Measurements from ENCODE around the gene PDZD2.

PDZD2 gene

DNA sequence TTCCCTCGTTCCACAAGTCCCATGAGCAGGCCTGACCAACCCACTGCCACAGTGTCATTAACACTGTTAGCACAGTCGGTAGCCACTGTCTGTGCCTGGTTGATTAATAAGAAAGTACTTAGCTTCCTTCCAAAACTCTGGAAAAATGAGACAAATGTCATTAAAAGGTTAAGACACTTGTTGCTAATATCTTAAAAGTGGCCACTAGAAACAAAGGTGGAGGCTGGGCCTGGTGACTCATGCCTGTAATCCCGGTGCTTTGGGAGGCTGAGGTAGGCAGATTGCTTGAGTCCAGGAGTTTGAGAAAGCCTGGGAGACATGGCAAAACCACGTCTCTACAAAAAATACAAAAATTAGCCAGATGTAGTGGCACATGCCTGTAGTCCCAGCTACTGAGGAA is 194.0 kb downstream of the PDZD2 start:
- DNase-seq: peak; percentile 47

DNA sequence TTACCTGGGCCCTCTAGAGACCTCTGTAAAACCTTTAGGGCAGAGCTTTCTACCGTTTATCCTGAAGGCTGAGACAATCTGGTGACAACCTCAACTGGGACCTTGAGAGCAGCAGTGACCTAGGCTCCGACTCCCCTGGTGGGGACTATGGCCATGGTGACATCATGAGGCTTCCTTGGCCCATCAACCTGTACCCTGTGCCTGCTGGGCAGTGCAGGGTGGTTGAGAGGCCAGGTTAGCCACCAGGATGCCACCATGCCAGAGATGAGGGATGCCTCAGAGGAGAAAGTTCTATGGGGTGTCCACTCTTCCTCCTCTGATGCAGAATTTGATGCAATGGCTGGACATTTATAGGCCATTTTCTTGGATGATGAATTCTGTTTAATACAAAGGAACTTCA is 194.8 kb downstream of the PDZD2 start:
- no peak for DNase-seq

DNA sequence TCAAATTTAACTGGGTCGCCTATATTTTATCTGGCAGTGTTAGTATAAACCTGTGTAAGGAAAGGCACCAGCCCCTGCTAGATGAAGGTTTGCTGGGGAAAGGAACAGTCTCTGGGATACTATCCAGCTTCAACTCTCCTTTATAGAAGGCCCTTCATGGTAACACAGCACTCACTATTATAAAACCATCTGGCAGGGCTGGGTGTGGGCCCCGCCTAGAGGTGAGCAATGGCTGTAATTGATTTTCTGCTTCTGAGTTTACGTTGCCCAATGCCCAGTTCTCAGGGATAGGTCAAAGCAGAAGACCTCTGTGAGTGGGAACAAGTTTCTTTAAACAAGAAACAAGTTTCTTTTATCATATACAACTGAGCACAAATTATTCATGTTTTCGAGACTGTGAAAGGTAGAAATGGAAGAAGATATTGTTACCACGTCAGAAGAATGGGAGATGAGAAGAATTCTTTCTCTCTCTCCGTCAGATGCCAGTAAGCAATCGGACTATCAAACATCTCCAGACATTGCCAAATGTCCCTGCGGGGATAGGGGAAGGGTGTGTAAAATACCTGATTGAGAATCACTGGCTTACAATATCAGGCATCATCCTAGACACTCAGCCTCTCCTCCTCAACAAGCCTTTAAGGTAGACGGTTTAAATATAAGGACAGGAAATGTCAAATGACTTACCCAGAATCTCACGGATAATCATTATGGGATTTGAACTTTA is 205.9 kb downstream of the PDZD2 start:
- no peak for DNase-seq

DNA sequence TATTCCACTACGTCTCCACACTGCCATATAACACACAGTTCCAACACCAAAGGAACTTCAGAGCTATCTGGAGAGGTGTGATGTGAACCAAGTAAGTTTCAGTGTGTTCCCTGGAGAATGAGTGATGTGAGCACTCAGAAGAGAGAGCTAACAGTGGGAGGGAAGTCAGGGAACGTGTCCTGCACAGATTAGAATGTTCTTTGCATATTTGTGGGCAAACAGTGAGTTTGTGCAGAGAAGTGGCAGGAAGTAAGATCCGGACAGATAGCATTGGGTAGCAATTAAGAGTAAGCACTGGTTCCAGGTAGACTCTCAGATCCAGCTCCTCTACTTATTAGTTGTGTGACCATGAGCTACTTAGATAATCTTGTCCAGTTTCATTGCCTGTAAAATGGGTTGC is 206.4 kb downstream of the PDZD2 start:
- DNase-seq: peak; percentile 42

DNA sequence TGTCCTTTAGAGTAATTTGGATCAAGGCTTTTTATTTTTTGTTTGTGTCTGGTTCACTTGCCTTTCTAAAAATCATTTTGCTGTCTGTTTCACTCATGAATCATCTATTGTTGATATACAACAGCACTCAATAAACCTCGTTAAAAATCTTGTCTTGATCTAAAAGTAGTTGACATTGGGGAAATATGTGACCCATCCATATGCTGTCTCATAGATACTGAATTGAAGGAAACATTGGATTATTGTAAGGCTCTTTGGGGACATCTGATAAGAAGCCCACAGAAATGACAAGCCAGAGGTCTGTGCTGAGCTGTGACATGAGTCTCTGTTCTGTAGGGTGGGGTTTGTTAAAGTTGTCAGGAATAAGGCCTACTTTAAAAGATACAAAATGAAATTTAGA is 208.0 kb downstream of the PDZD2 start:
- DNase-seq: no peak

DNA sequence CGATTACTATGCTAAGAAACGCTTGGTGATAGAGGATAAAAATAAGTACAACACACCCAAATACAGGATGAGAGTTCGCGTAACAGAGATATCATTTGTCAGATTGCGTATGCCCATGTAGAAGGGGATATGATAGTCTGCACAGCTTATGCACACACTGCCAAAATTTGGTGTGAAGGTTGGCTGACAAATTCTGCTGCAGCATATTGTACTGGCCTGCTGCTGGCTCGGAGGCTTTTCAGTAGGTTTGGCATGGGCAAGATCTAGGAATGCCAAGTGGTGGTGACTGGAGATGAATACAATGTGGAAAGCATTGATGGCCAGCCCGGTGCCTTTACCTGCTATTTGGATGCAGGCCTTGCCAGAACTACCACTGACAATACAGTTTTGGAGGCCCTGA is 208.4 kb downstream of the PDZD2 start:
- DNase-seq: no peak

DNA sequence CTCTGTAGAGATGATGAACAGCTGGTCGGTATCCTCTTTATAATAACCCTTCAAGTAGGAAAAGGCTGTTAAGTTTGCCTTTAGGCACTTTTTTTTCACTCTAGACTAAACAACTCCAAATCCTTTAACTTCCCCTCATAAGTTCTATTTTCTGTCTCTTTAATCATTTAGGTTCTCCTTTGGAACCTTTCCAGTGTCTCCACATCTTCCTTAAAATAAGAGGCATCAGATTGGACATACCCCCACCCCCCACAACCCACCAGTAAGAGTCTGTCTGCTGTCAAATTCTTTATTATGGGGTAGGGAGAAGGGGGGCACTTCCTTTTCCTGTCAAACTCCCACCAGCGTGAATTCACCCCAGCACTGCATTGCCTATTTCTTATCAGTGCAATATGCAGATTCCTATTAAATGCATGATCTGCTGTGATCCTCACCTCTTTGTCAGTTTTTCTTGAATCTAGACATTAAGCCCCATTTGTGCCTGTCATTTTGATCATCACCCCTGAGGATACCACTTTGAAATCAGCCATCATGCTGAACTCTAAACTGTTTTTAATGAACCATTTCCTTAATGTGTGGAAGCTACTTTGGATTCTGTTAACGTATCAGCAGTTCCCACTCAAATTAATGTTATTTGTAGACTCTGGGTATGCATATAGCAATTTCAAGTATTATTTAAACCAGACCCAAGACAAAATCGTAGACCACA is 212.2 kb downstream of the PDZD2 start:
- no peak for DNase-seq

DNA sequence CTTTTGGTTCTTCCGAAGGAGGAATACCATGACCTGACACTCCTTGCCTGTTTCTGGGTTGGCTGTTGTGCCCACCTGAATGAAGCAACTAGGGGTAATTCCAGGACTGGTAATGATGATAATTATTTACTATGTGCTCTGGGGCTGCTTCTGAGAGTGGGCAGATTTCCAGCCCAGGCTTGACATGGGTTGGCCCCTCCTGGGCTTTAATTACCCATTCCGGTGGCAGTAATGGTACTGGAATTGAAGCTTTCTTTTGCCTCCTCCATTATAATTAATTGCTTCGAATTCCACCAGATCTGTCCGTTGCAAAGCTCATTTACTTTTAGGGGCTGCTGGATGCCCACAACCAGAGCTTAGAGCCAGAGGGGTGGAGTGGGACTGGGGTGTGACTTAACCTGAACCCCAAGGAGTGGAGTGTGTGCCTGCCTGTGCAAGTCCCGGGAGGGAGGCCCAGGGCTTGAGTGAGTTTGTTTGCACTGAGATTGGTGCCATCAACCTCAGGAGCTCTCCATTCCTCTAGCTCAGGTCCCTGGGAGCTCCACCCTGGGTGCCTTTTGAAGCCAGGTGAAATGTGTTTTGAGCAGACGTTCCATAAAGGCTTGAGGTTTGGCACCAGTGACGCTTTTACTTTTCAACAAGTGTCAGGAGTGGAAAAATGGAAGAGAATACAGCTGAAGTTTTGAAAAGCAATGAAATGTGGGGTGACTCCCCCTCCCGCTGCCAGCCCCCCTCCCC is 214.6 kb downstream of the PDZD2 start:
- peak; percentile 6 for DNase-seq

DNA sequence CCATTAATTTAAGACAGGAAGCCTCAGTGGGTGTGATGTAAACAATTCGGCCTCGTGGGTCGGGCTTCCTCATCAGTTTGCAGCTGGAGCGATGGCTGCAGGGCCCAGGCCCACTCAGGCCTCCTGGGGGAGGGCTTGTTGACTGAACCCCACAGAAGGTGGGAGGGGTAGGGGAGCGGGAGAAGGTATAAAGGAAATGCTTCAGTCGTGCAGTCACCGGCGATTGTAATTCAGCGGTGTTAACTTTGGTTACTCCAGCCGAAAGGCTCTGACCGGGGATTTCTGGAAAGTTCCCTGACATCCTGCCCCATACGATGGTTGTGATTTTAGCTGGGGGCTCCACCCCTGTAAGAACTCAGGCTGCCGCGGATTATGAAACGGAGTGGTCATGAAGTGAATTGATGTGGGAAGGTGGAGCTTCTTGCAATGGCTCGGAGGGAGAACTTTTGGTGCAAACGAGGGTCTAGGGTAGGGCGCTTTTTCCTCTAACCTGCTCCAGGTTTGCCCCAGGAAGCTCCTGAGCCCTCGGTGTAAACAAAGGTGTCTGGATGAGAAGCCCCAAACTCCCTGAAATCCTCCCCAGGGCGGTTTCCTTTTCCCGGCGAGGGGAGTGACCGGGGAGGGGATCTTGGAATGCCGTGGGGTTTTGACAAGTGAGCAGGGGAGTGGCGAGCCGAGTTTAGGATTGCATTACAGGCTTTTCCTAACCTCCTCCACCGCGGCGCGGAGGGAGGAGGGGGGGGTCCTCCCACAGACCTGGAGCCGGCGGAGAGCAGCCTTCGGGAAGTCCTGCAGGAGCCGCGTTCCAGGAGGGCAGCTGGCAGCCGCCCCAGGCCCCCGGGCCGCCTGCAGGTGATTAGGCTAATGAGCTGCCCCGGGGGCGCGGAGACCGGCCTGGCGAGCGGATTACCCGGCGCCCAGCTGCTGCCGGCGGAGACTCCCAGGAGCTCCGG is 215.5 kb downstream of the PDZD2 start:
- DNase-seq: peak; percentile 94

DNA sequence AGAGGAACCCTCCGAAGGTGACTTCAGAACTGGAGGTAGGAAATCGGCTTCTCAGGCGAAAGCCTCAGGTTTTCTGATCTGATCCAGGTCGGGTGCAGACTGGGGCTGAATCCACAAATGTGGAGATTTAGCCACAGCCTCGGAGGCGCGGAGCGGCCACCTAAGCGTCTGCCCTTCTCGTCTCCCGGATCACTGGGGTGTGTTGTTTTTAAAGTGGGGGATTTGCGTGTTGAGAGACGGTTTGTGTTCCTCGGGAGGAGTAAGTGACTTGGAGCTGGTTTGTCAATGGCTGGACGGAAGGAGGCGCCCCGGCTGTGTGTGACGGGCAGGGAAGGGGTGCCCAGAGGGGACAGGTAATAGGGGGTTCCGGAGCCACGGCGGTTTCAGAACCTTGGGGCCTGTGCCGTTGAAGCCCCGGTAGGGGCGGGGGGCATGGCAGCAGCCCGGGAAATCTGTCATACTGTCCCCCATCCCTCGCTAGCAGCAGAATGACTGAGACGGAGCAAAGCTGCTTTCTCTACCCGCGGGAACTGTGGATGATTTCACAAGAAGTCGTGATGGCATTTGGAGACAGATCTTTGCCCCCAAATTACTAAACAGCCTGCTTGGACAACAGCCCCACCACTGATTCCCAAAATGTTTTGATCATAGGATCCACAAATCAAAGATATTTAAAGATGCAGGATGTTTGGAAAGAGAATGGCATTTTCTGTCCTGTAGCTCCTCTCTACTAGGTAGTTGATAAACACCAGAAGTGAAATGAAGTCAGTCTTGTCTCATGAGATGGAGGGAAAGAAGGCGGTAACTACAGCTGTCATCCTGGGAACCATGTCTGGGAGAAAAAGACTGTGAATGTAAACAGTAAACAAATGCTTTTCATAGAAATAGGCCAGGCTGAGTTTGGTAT is 216.5 kb downstream of the PDZD2 start:
- DNase-seq: peak; percentile 23

DNA sequence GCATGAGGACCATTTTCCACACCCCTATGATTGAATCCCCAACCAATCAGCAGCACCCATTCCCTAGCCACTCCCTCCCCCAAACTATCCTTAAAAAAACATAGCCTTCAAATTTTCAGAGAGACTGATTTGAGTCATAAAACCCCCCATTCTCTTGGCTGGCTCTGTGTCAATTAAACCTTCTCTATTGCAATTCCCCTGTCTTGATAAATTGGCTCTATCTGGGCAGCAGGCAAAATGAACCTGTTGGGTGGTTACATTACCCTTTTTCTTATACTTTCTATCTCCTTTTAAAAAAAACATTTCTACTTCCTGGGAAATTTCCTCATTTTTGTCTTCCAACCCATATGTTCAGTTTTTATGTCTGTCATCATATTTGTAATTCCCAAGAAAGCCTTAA is 220.2 kb downstream of the PDZD2 start:
- no peak for DNase-seq

DNA sequence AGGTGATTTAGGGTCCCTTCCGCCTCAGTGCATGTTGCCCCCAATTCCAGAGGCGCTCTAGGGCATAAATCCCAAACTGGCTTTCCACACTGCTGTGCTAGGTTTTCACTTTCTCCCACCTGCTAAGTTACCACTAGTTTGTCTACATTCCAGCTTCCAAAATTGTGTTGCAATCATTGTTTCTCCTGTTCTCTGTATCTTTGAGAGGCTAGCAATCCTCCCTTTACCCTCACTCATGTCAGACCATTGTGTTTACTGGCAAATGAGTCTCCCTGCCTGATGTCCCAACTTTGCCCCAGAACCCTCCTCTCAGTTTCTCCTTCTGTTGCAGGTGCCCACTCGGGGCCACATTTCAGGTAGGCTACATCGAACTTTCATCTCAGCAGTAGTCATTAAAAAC is 221.3 kb downstream of the PDZD2 start:
- DNase-seq: peak; percentile 31

DNA sequence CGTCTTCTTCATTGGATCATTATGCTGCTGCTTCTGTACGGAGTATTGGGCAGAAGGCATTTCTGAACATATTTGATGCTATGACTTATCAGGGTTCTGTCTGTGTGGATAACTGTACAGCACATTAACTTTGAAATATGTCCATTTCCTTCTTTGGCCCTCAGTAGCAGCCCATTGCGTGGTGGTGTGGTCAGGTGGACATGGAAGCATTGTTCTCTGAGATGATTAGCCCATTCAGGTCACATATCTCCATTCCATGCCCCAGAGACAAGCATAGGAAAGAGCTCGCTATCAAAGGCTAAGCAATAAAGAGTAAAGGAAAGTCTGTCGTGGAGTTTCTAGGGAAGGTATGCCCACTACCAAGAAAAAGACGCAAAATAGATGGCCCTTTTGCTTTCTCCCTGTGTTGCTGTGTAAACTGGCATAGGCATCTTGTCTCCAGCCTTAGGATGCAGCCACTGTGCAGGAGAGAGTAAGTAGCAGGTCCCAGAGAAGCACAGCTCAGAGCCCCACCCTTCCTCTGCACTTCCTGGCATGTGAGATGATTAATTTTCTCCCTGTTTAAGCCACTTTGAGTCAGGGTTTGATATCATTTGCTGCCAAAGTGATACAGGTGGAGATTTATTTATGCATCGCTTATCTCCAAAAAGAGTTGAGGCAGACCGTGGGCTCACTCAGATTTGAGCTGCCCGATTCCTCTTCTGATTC is 221.9 kb downstream of the PDZD2 start:
- peak; percentile 62 for DNase-seq

DNA sequence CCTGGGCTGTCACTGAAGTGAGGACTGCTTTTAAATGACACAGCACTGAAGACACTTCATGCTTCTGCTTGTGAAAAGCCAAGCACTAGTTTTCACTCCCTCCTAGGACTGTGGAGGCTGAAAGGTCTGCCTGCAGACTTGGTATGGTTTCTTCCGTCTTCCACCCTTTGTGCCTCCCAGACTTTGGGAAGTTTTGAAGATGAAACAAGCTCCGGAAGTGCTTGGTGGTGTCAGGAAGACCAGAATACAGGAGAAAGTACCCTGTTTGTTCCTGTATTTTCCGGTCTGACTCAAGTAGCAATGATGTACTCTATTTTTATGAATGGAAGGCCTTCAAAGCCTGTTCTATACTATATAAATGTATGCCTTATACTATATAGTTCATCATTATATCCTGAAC is 222.7 kb downstream of the PDZD2 start:
- DNase-seq: no peak

DNA sequence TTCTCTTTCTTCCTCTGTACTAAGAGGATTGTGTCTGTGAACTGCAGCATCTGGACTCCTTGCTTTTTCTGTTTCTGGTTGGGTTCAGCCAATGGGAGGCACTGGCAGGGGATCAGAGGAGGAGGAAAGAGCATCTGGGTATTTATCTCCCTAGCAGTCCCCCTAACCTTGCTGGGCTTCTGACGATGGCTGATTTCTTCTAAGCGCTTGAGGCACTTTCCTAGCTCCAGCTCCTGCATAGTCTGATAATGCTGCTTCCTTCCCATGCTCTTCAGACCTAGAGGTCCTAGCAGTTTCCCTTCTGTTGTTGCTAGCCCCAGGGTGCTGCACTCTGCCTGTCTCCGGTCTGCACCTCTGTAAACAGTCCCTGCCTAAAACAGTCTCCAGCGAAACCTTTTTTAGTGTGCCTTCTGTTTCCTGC is 225.1 kb downstream of the PDZD2 start:
- no peak for DNase-seq

DNA sequence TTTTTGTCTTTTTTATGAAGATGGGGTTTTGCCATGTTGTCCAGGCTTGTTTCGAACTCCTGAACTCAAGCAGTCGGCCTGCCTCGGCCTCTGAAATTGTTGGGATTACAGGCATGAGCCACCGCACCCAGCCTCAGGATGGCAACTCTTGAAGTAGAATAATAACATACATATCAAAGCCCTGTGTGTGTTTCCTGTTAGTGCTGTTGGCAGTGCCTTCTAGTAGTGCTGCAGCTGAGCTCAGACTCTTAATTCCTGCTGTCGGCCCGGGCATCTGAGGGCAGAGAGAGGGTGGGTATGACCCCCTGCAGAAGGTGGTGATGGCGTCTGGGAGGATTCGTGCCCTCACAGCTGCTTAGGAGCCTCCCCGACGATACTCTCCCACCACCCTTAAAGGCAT is 227.2 kb downstream of the PDZD2 start:
- DNase-seq: no peak

DNA sequence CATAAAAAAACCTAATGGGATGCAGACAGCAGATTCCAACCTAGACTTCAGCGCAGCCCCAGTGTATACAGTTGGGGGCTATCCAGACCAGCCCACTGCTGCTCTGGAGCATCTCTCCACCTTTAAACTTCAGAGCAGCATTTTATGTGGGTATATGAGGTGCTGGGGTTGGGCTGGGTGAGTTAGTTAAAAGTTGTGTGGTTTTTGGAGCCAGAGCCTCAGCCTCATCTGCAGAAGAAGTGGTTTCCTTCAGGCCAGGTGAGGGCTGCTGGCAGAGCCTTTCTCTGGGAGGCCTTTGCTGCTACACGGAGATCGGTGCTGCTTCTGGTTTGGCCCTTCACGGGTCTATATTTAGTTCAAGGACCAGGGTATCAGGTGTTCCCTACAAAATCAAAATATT is 228.3 kb downstream of the PDZD2 start:
- DNase-seq: no peak

DNA sequence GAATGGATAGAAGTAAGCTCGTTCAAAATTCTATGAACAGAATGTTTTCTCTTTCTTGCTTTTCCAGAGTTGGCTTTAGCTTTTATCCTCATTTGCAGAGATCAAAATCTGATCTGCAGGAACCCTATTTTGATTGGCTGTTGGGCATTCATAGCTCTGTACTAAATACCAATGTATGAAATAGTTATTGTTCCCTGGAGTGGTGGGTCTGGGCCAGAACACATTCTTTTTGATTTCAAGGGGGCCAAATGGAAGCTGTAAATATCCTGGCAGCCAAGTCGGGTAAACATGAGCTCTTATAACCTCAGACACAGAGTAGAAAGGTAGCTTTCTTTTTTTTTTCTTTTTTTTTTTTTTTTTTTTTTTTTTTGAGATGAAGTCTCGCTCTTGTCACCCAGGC is 241.5 kb downstream of the PDZD2 start:
- DNase-seq: no peak

DNA sequence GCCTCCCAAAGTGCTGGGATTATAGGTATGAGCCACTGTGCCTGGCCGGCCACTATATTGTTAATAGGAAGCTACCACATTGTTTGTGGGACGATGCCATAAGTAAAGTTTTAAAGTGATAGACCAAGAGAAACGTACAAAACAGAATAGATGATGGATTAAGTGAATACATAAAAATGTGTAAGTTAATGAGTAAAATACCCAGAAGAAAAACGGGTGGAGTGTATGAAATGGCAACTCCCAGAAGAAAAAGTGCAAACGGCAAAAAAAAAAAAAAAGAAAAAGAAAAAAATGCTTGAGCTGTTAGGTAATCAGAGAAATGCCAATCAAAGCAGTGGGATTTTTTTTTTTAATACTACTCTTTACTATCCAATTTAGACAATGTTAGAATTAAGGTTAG is 246.0 kb downstream of the PDZD2 start:
- no peak for DNase-seq

DNA sequence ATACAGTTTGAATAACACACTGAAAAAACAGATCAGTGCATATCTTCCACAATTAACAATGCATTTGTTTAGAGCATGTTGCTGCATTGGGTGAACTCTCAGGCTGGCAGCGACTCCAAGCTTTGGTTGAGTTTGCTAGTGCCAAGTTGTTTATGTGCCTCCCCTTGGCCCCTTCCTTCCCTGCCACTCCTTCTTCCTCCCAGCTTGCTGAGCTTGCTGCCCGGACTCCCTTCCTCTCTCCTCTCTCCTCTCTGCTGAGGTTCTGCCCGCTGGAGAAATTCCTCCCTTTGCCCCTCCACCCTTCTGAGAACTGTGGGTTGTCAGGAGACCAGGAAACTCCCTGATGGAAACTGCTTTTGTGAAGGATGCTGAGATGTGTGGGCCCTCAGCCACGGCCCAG is 247.3 kb downstream of the PDZD2 start:
- peak; percentile 70 for DNase-seq

DNA sequence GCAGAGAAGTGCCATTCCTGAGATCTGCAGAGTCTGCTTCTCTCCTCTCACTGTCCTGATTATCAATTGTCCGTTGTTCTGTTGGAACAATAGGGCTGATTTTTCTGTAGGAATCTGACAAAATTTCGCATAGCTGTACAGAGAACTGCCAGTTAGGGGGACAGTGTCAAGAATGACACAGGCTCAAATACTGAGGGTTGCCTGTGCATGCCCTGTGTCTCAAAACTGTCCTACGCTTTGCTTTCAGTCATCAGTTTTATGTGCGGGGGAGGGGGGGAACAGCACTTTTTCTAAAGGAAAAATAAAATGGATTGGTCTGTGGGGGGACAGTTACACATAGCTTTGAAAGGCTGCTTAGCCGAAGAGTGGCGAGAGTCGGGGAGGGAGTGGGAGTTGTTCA is 248.6 kb downstream of the PDZD2 start:
- no peak for DNase-seq

Data from NCI-H226 (cell line).